Prostate gland (tissue), 2 donors: Measurements from ENCODE around the gene STAT4.

Source experiments
- CTCF ChIP-seq, 4 experiments: fragments of 200-600 bp in 2 of 4; fragments of 450-650 bp in 2 of 4; sonication (generic) in 2 of 4; IDR thresholded peaks; 1 replicate in 3 of 4; 2 replicates in 1 of 4; pipeline ENCODE4 v1.5.1; 2016 to 2019; ENCODE audit warnings: antibody characterized with exemption in 4 of 4, mild to moderate bottlenecking in 2 of 4, moderate library complexity in 2 of 4
- POLR2AphosphoS5 ChIP-seq: sonication (generic); formaldehyde crosslinking; IDR thresholded peaks from one replicate; pipeline ENCODE4 v1.6.1; 2017; ENCODE audit warnings: antibody characterized with exemption

- TF ChIP-seq CTCF (IDR thresholded peaks at IDR 0.05) (no peak), POLR2AphosphoS5 (no peak)
Measured at GRCh38 chr2:191014653-191015020, 136.2 kb downstream of the STAT4 start.
